Measurements from ENCODE around the gene BLVRB.
"Not testable (repeated sequence)": the region's sequence is repeated elsewhere in the genome, so short reads cannot be mapped to it uniquely, and the experiment has no call there.

- not testable (repeated sequence) for TF ChIP-seq TAF1 (IDR thresholded peaks at IDR 0.05; ENCODE audit: borderline replicate concordance, low read depth, low read length); SIN3A (IDR thresholded peaks at IDR 0.05; ENCODE audit: borderline replicate concordance, low read depth, low read length); CTCF (IDR thresholded peaks at IDR 0.05); TCF12 (IDR thresholded peaks at IDR 0.05); RXRA (IDR thresholded peaks at IDR 0.05; ENCODE audit: borderline replicate concordance, low read depth); MXI1 (IDR thresholded peaks at IDR 0.05; ENCODE audit: low read depth, low read length); SMC3 (IDR thresholded peaks at IDR 0.05; ENCODE audit: low read depth, low read length); YY1 (IDR thresholded peaks at IDR 0.05; ENCODE audit: low read depth); PBX3 (IDR thresholded peaks at IDR 0.05); ELF1 (IDR thresholded peaks at IDR 0.05); IRF3 (IDR thresholded peaks at IDR 0.05; ENCODE audit: low read depth, low read length); REST (IDR thresholded peaks at IDR 0.05; ENCODE audit: low read depth, low read length); FOSL2 (IDR thresholded peaks at IDR 0.05; ENCODE audit: borderline replicate concordance, low read depth); POLR2AphosphoS5 (IDR thresholded peaks at IDR 0.05; ENCODE audit: low read depth, low read length)
Measured at GRCh38 chr19:40408598-40408925, 57.0 kb downstream of the BLVRB start.

Measured in SK-N-SH (cell line).